K562 (cell line): ENCODE results near the gene ATXN7L2.

Source experiments
- CTBP1 ChIP-seq: fragments of 450-650 bp; IDR thresholded peaks from 2 replicates; pipeline ENCODE4 v1.6.1; 2016; ENCODE audit warnings: borderline replicate concordance
- CTCF ChIP-seq, 3 experiments: IDR thresholded peaks in 2 of 3; conservative IDR thresholded peaks in 1 of 3; 2 replicates each; pipeline ENCODE4 v1.5.1; 2011 to 2012; ENCODE audit warnings: low read length in 3 of 3, mild to moderate bottlenecking in 3 of 3, control low read depth in 2 of 3, improper control_type of control experiment in 1 of 3, inconsistent platforms in 1 of 3, low read depth in 1 of 3, mixed read lengths in 1 of 3, moderate library complexity in 1 of 3; ENCODE audit not compliant: insufficient read depth in 2 of 3
- E2F4 ChIP-seq: sonication (generic); formaldehyde crosslinking; IDR thresholded peaks from 2 replicates; pipeline ENCODE4 v1.8.0; 2022; ENCODE audit warnings: mild to moderate bottlenecking, low read depth, missing genetic modification reagents
- EZH2 ChIP-seq: IDR thresholded peaks from 2 replicates; pipeline ENCODE4 v1.6.1; 2012; ENCODE audit warnings: low read depth, mild to moderate bottlenecking, inconsistent platforms, low read length, borderline replicate concordance
- GTF2F1 ChIP-seq: IDR thresholded peaks from 2 replicates; pipeline ENCODE4 v1.6.1; 2011; ENCODE audit warnings: low read depth, low read length, improper control_type of control experiment
- RAD51 ChIP-seq: fragments of 450-650 bp; IDR thresholded peaks from 2 replicates; pipeline ENCODE4 v1.7.1; 2016; ENCODE audit warnings: low read depth, mild to moderate bottlenecking, borderline replicate concordance
- SMC3 ChIP-seq: conservative IDR thresholded peaks from 2 replicates; pipeline ENCODE4 v1.6.1; 2011; ENCODE audit warnings: low read depth, low read length, improper control_type of control experiment; ENCODE audit not compliant: insufficient read depth
- ZNF551 ChIP-seq: fragments of 250-450 bp; sonication (Bioruptor Pico); IDR thresholded peaks from 2 replicates; pipeline ENCODE4 v1.5.0; 2021; ENCODE audit warnings: mild to moderate bottlenecking, moderate library complexity
- TF ChIP-seq, protein P1 (sequence below): sonication (generic); formaldehyde crosslinking; IDR thresholded peaks from 2 replicates; pipeline ENCODE4 v1.8.1; 2022; ENCODE audit warnings: missing genetic modification reagents
- TF ChIP-seq, protein P2 (sequence below): sonication (generic); formaldehyde crosslinking; IDR thresholded peaks from 2 replicates; pipeline ENCODE4 v1.9.0; 2022; ENCODE audit warnings: mild to moderate bottlenecking, missing genetic modification reagents
- TF ChIP-seq, protein P3 (sequence below): sonication (generic); formaldehyde crosslinking; IDR thresholded peaks from 2 replicates; pipeline ENCODE4 v1.8.0; 2022; ENCODE audit warnings: missing genetic modification reagents, mild to moderate bottlenecking, borderline replicate concordance

DNA sequence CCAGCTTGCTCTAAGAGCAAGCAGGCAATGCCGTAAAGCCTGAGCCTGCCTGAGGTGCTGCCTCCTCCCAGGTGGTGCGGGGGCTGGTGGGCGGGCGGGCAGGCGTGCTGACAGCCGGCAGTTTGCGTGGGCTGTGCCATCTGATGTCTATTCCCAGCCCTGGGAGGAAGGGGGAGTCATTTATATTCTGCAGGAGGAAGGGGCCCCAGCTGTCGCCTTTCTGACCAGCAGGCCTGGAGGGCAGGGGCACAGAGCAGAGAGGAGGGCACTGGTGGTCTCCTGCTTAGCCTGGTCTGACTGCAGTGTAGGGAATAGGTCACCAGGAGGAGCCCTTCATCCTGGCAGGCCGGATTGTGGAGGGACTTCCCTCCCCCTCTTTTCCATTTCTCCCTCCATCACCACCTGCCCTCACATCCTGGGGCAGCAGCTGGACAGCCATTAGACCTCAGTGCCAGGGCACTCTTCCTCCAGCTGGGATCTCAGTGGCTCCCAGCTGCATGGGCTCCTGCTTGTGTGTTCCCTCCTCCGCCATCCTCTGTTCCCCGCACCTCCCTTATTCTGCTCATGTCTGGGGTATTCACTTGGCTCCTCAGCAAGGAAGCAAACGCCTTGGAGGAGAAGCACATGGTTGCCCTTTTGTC is 14.6 kb downstream of the ATXN7L2 start:
- TF ChIP-seq SMC3 = peak; percentile 66
- no peak for TF ChIP-seq RAD51
- TF ChIP-seq GTF2F1 = no peak
- TF ChIP-seq, protein P1, sequence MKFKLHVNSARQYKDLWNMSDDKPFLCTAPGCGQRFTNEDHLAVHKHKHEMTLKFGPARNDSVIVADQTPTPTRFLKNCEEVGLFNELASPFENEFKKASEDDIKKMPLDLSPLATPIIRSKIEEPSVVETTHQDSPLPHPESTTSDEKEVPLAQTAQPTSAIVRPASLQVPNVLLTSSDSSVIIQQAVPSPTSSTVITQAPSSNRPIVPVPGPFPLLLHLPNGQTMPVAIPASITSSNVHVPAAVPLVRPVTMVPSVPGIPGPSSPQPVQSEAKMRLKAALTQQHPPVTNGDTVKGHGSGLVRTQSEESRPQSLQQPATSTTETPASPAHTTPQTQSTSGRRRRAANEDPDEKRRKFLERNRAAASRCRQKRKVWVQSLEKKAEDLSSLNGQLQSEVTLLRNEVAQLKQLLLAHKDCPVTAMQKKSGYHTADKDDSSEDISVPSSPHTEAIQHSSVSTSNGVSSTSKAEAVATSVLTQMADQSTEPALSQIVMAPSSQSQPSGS (CRISPR knock-in tag) = no peak
- TF ChIP-seq CTBP1 = no peak
- TF ChIP-seq EZH2 = no peak
- TF ChIP-seq, protein P2, sequence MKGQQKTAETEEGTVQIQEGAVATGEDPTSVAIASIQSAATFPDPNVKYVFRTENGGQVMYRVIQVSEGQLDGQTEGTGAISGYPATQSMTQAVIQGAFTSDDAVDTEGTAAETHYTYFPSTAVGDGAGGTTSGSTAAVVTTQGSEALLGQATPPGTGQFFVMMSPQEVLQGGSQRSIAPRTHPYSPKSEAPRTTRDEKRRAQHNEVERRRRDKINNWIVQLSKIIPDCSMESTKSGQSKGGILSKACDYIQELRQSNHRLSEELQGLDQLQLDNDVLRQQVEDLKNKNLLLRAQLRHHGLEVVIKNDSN (CRISPR knock-in tag) = no peak
- TF ChIP-seq, protein P3, sequence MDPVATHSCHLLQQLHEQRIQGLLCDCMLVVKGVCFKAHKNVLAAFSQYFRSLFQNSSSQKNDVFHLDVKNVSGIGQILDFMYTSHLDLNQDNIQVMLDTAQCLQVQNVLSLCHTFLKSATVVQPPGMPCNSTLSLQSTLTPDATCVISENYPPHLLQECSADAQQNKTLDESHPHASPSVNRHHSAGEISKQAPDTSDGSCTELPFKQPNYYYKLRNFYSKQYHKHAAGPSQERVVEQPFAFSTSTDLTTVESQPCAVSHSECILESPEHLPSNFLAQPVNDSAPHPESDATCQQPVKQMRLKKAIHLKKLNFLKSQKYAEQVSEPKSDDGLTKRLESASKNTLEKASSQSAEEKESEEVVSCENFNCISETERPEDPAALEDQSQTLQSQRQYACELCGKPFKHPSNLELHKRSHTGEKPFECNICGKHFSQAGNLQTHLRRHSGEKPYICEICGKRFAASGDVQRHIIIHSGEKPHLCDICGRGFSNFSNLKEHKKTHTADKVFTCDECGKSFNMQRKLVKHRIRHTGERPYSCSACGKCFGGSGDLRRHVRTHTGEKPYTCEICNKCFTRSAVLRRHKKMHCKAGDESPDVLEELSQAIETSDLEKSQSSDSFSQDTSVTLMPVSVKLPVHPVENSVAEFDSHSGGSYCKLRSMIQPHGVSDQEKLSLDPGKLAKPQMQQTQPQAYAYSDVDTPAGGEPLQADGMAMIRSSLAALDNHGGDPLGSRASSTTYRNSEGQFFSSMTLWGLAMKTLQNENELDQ (CRISPR knock-in tag) = no peak
- TF ChIP-seq CTCF (IDR thresholded peaks at IDR 0.05 in 2 of 3, conservative IDR thresholded peaks at IDR 0.05 in 1 of 3; ENCODE audit: insufficient read depth in 2 of 3, low read depth in 1 of 3, low read length in 3 of 3) = peak; percentile 63 to 75 (median 71)
- no peak for TF ChIP-seq E2F4 (CRISPR knock-in tag)
- TF ChIP-seq ZNF551 (CRISPR knock-in tag) = no peak
